HG03432 (cell line): ENCODE results near the gene GNRHR.

Source experiments
- ATAC-seq: cut with Tn5 transposase; IDR thresholded peaks from one replicate; pipeline ENCODE4 v1.9.1; 2021; ENCODE audit warnings: mild to moderate bottlenecking, moderate library complexity; ENCODE audit not compliant: unreplicated experiment

The GNRHR gene

GRCh38 chr4:67700738-67701516, 53.3 kb downstream of the GNRHR start, which contains the start of gene UBA6:
Gene UBA6 (minus strand): TSS chr4:67701155. CDS start chr4:67701119, 36 bp downstream.
- ATAC-seq, result peak; percentile 98

GRCh38 chr4:67700116-67700737, 54.0 kb downstream of the GNRHR start:
- peak; percentile 13 for ATAC-seq

- ATAC-seq, result no peak
Observed at GRCh38 chr4:67699603-67700002, 54.6 kb downstream of the GNRHR start.

GRCh38 chr4:67697860-67698687, 56.1 kb downstream of the GNRHR start:
- no peak for ATAC-seq

- ATAC-seq, result no peak
Observed at GRCh38 chr4:67696061-67696460, 58.1 kb downstream of the GNRHR start.

- ATAC-seq, result no peak
Observed at GRCh38 chr4:67694662-67695061, 59.5 kb downstream of the GNRHR start.

- ATAC-seq, result no peak
Observed at GRCh38 chr4:67691328-67691727, 62.9 kb downstream of the GNRHR start.
